CD14-positive monocyte (primary cell): Measurements from ENCODE around the gene TOM1L2. TPM values are rescaled to one million over a fixed set of nuclear protein-coding genes. Genes with fewer than 3 reads are reported as not detected.
A peak's percentile ranks its signal among the peaks of the same experiment; 100 is the strongest.

ENCODE experiments used
- DNase-seq, 3 donors: peaks; one replicate each; pipeline ENCODE4 v3.0.0-alpha.2; 2011 to 2022
- H2AFZ ChIP-seq: 2 replicates; pipeline ENCODE4 v1.6.0; 2012; ENCODE audit warnings: mild to moderate bottlenecking, low read depth, low read length, inconsistent platforms; ENCODE audit not compliant: insufficient read depth, poor library complexity, severe bottlenecking
- H3K27ac ChIP-seq, 2 donors: 1 replicate in 1 of 2; 2 replicates in 1 of 2; pipeline ENCODE4 v1.5.1; 2012 to 2013; ENCODE audit warnings: low read length in 2 of 2, control low read depth in 1 of 2, inconsistent platforms in 1 of 2, low read depth in 1 of 2, mild to moderate bottlenecking in 1 of 2
- H3K27me3 ChIP-seq, 2 donors: one replicate each; pipeline versions ENCODE4 v1.6.0 to v1.6.1; 2011 to 2013; ENCODE audit warnings: low read length in 2 of 2; ENCODE audit not compliant: control insufficient read depth in 2 of 2, insufficient read depth in 2 of 2
- H3K36me3 ChIP-seq, 2 donors: replicated peaks in 1 of 2; 1 replicate in 1 of 2; 2 replicates in 1 of 2; pipeline versions ENCODE4 v1.5.1 to v1.6.1; 2012 to 2013; ENCODE audit warnings: low read length in 2 of 2, control low read depth in 1 of 2, inconsistent platforms in 1 of 2, mild to moderate bottlenecking in 1 of 2; ENCODE audit not compliant: insufficient read depth in 2 of 2, control insufficient read depth in 1 of 2
- H3K4me1 ChIP-seq, 2 donors: 1 replicate in 1 of 2; 2 replicates in 1 of 2; pipeline versions ENCODE4 v1.5.1 to v1.6.1; 2012 to 2013; ENCODE audit warnings: low read length in 2 of 2, control low read depth in 1 of 2, inconsistent platforms in 1 of 2, mild to moderate bottlenecking in 1 of 2, moderate library complexity in 1 of 2; ENCODE audit not compliant: insufficient read depth in 2 of 2, control insufficient read depth in 1 of 2
- H3K4me2 ChIP-seq: replicated peaks from 2 replicates; pipeline ENCODE3; 2012; ENCODE audit warnings: low read length, moderate library complexity, mild to moderate bottlenecking; ENCODE audit not compliant: poor library complexity, severe bottlenecking; ENCODE audit errors: extremely low read depth
- H3K4me3 ChIP-seq, 3 experiments: fragments of 200-600 bp in 1 of 3; sonication (generic) in 1 of 3; replicated peaks in 1 of 3; 1 replicate in 2 of 3; 2 replicates in 1 of 3; pipeline ENCODE4 v1.5.1; 2011 to 2013; ENCODE audit warnings: low read length in 3 of 3, mild to moderate bottlenecking in 3 of 3, control low read depth in 2 of 3, low read depth in 2 of 3, inconsistent platforms in 1 of 3, moderate library complexity in 1 of 3
- H3K79me2 ChIP-seq: 2 replicates; pipeline ENCODE4 v1.6.0; 2012; ENCODE audit warnings: mild to moderate bottlenecking, control low read depth, inconsistent platforms, low read length, moderate library complexity; ENCODE audit not compliant: insufficient read depth
- H3K9ac ChIP-seq: 2 replicates; pipeline ENCODE4 v1.6.0; 2017; ENCODE audit warnings: low read length, mild to moderate bottlenecking; ENCODE audit not compliant: insufficient read depth, poor library complexity, severe bottlenecking
- H3K9me3 ChIP-seq, 2 donors: replicated peaks in 1 of 2; 1 replicate in 1 of 2; 2 replicates in 1 of 2; pipeline versions ENCODE4 v1.5.1 to v1.6.1; 2012 to 2013; ENCODE audit warnings: low read length in 2 of 2, control low read depth in 1 of 2; ENCODE audit not compliant: control insufficient read depth in 1 of 2, insufficient read depth in 1 of 2
- H4K20me1 ChIP-seq: 2 replicates; pipeline ENCODE4 v1.6.0; 2012; ENCODE audit warnings: mild to moderate bottlenecking, low read length, control low read depth, moderate library complexity; ENCODE audit not compliant: insufficient read depth
- H3K27ac Mint-ChIP-seq, 7 donors: one replicate each; pipeline ENCODE4 v1.8.0; 2020; ENCODE audit warnings: mild to moderate bottlenecking in 7 of 7, mixed read lengths in 7 of 7, moderate library complexity in 6 of 7, inconsistent platforms in 2 of 7
- H3K27me3 Mint-ChIP-seq, 3 donors: one replicate each; pipeline ENCODE4 v1.8.0; 2021 to 2022; ENCODE audit warnings: low read depth in 3 of 3, mild to moderate bottlenecking in 3 of 3, mixed read lengths in 3 of 3, moderate library complexity in 3 of 3, inconsistent platforms in 1 of 3
- H3K36me3 Mint-ChIP-seq, 2 donors: one replicate each; pipeline ENCODE4 v1.8.0; 2020; ENCODE audit warnings: mixed read lengths in 2 of 2, inconsistent platforms in 1 of 2, mild to moderate bottlenecking in 1 of 2
- H3K4me1 Mint-ChIP-seq: one replicate; pipeline ENCODE4 v1.8.0; 2020; ENCODE audit warnings: mild to moderate bottlenecking, mixed read lengths
- H3K4me3 Mint-ChIP-seq, 2 donors: one replicate each; pipeline ENCODE4 v1.8.0; 2020; ENCODE audit warnings: mild to moderate bottlenecking in 2 of 2, mixed read lengths in 2 of 2, moderate library complexity in 1 of 2
- H3K9me3 Mint-ChIP-seq, 7 donors: one replicate each; pipeline ENCODE4 v1.8.0; 2020 to 2022; ENCODE audit warnings: mixed read lengths in 7 of 7, mild to moderate bottlenecking in 6 of 7, moderate library complexity in 6 of 7, inconsistent platforms in 2 of 7
- CTCF ChIP-seq: fragments of 200-600 bp; IDR thresholded peaks from one replicate; pipeline ENCODE4 v1.8.0; 2022; ENCODE audit warnings: antibody characterized with exemption, mild to moderate bottlenecking
- WGBS: methylation state at CpG from one replicate; pipeline ENCODE4 v1.1.5; 2013; ENCODE audit warnings: missing lambda C conversion rate; ENCODE audit not compliant: insufficient coverage; 5-methylcytosine and 5-hydroxymethylcytosine counted together
- intact Hi-C, 2 donors: fragments of 100-400 bp; cut with micrococcal nuclease; formaldehyde crosslinking; loops; one replicate each; pipeline versions ENCODE4 v1.15.0 to v1.15.1; 2023
- polyA plus RNA-seq, 3 donors: library from polyadenylated mRNA; depleted of rRNA in 1 of 3; unstranded in 2 of 3; stranded (reverse) in 1 of 3; fragments of 300-500 nt in 2 of 3; fragments of >200 nt in 1 of 3; fragmentation: Illumina TruSeq in 2 of 3; gene quantifications; 1 replicate in 2 of 3; 2 replicates in 1 of 3; pipeline ENCODE4 v1.2.3, GENCODE V29; 2012 to 2021

TOM1L2 gene
- polyA plus RNA-seq, 3 donors: 1.7 to 28.2 (median 2.8) TPM

DNA sequence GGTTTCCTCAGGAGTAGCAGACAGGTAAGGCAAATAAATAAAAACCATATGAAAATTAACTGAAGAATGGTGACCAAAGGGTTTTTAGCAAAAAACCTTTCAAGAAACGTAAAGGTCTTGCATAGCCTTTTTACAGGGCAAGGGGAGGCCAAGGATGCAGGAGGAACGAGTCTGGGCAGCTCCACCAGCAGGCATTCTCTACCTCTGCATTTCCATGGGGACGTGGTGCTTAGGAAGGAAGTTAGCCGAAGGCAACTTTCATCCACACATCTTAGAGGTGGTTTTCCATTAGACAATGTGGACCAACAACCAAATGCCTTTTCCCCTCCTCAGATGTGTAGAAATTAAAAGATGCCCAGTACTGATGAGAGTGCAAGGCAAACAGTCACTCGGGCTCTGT lies 20.7 kb downstream of the TOM1L2 start:
- H3K9me3 ChIP-seq: peaks cover 0 to 3% of the 10 kb centered on the region in 2 donors
- no peak overlapping the region for H3K27ac ChIP-seq
- intact Hi-C loops: no loop called here
- peaks cover 0 to 12% of the 10 kb centered on the region in 2 donors for H3K36me3 ChIP-seq
- peaks cover 21 to 29% of the 10 kb centered on the region in 2 donors for H3K36me3 Mint-ChIP-seq
- peaks cover 38% of the 10 kb centered on the region for H4K20me1 ChIP-seq
- H3K27me3 ChIP-seq: no peaks in the 10 kb centered on the region
- H3K27me3 Mint-ChIP-seq: no peaks in the 10 kb centered on the region
- H2AFZ ChIP-seq: no peak overlapping the region
- TF ChIP-seq CTCF: no peak
- H3K4me3 Mint-ChIP-seq: no peak overlapping the region
- H3K4me1 Mint-ChIP-seq: peaks cover 13% of the 10 kb centered on the region
- no peak for DNase-seq
- WGBS: no CpG with 5 or more reads among the region's 5 CpGs
- H3K4me3 ChIP-seq: no peak overlapping the region
- peaks cover 12% of the 10 kb centered on the region for H3K79me2 ChIP-seq
- no peak overlapping the region for H3K4me2 ChIP-seq
- no peak overlapping the region for H3K9ac ChIP-seq
- H3K9me3 Mint-ChIP-seq: peaks cover 0 to 4% (median 0%) of the 10 kb centered on the region in 7 donors
- peak overlapping the region in 1 of 7 donors; percentile 7 for H3K27ac Mint-ChIP-seq
- peaks cover 0 to 3% of the 10 kb centered on the region in 2 donors for H3K4me1 ChIP-seq

GRCh38 chr17:17950806-17951205 lies 21.4 kb downstream of the TOM1L2 start:
- Histone ChIP-seq H3K79me2 (peaks cover 9% of the 10 kb centered on the region), H3K9me3 (no peaks in the 10 kb centered on the region), H3K27ac (no peak overlapping the region), H3K9ac (no peak overlapping the region), H3K27me3 (no peaks in the 10 kb centered on the region), H3K36me3 (peaks cover 0 to 11% of the 10 kb centered on the region in 2 donors), H3K4me1 (peaks cover 6 to 8% of the 10 kb centered on the region in 2 donors), H4K20me1 (peaks cover 35% of the 10 kb centered on the region), H3K4me2 (no peak overlapping the region), H2AFZ (no peak overlapping the region), H3K4me3 (no peak overlapping the region)
- 100% methylated on average over 1 of the region's 1 CpG for WGBS
- TF ChIP-seq CTCF: no peak
- intact Hi-C loops: no loop called here
- Mint-ChIP-seq H3K27ac (no peak overlapping the region), H3K4me1 (peaks cover 20% of the 10 kb centered on the region), H3K4me3 (no peak overlapping the region), H3K36me3 (peaks cover 18 to 24% of the 10 kb centered on the region in 2 donors), H3K27me3 (no peaks in the 10 kb centered on the region), H3K9me3 (peaks cover 0 to 3% (median 0%) of the 10 kb centered on the region in 7 donors)
- no peak for DNase-seq
